GM06990 (cell line): Measurements from ENCODE around the gene STK25.
"Not testable (repeated sequence)": the region's sequence is repeated elsewhere in the genome, so short reads cannot be mapped to it uniquely, and the experiment has no call there.

ENCODE experiments used
- DNase-seq: peaks from one replicate; pipeline ENCODE4 v3.0.0-alpha.2; 2011; ENCODE audit not compliant: insufficient read length; ENCODE audit errors: extremely low read depth
- H3K27me3 ChIP-seq: replicated peaks from 2 replicates; pipeline ENCODE4 v1.6.0; 2011; ENCODE audit warnings: low read length; ENCODE audit not compliant: control insufficient read depth, insufficient read depth
- H3K36me3 ChIP-seq: 2 replicates; pipeline ENCODE4 v1.5.1; 2011; ENCODE audit warnings: low read length; ENCODE audit not compliant: control insufficient read depth, insufficient read depth
- H3K4me3 ChIP-seq: replicated peaks from 2 replicates; pipeline ENCODE4 v1.5.1; 2011; ENCODE audit warnings: low read depth, mild to moderate bottlenecking, control low read depth, low read length
- CTCF ChIP-seq: IDR thresholded peaks from 2 replicates; pipeline ENCODE4 v1.5.1; 2011; ENCODE audit warnings: low read length, control low read depth, mild to moderate bottlenecking, inconsistent platforms; ENCODE audit not compliant: insufficient read depth, poor library complexity, severe bottlenecking

STK25 gene

GRCh38 chr2:241531161-241531722 lies 22.9 kb upstream of the STK25 start:
- H3K27me3 ChIP-seq = peaks cover 2% of the 10 kb centered on the region; the same call in 1 of the 2 replicates
- no peak for TF ChIP-seq CTCF
- H3K36me3 ChIP-seq = no peaks in the 10 kb centered on the region
- H3K4me3 ChIP-seq = no peak overlapping the region
- no peak for DNase-seq

- no peaks in the 10 kb centered on the region for H3K36me3 ChIP-seq
- no peak overlapping the region for H3K4me3 ChIP-seq
- TF ChIP-seq CTCF = no peak
- no peak for DNase-seq
- peaks cover 2% of the 10 kb centered on the region; the same call in 1 of the 2 replicates for H3K27me3 ChIP-seq
Measured at GRCh38 chr2:241530571-241530970, 22.2 kb upstream of the STK25 start.

- not testable (repeated sequence) for H3K4me3 ChIP-seq, H3K36me3 ChIP-seq, H3K27me3 ChIP-seq, DNase-seq
Measured at GRCh38 chr2:241525818-241526780, 17.7 kb upstream of the STK25 start.

GRCh38 chr2:241522477-241522876 lies 14.1 kb upstream of the STK25 start:
- no peak overlapping the region for H3K4me3 ChIP-seq
- no peak for DNase-seq
- no peak for TF ChIP-seq CTCF
- no peaks in the 10 kb centered on the region for H3K36me3 ChIP-seq
- H3K27me3 ChIP-seq = no peaks in the 10 kb centered on the region

GRCh38 chr2:241519669-241520068 lies 11.3 kb upstream of the STK25 start:
- TF ChIP-seq CTCF = no peak
- Histone ChIP-seq H3K27me3 (no peaks in the 10 kb centered on the region), H3K4me3 (no peak overlapping the region), H3K36me3 (no peaks in the 10 kb centered on the region)
- no peak for DNase-seq

GRCh38 chr2:241517297-241517696 lies 8.9 kb upstream of the STK25 start:
- H3K4me3 ChIP-seq = no peak overlapping the region
- no peak for DNase-seq
- H3K27me3 ChIP-seq = no peaks in the 10 kb centered on the region
- H3K36me3 ChIP-seq = no peaks in the 10 kb centered on the region
- TF ChIP-seq CTCF = no peak
